HepG2 (cell line): ENCODE results near the gene PRKACG. TPM values are rescaled to one million over a fixed set of nuclear protein-coding genes. Genes with fewer than 3 reads are reported as not detected.

Experiments used
- ATAC-seq: fragments of 200-7000 bp; cut with Tn5 transposase; 3 replicates; pipeline ENCODE4 v1.9.1; 2020; ENCODE audit warnings: mild to moderate bottlenecking, moderate library complexity
- BruUV-seq: library from RNA; stranded (reverse); fragments of 400-500 nt; replicated peaks from 2 replicates; lab custom pipeline; 2021; lab: Mats Ljungman, UMichigan
- CTCF ChIA-PET: fragments of 300-600 bp; formaldehyde crosslinking; extraction: SDS; loops from one replicate; lab custom pipeline; 2021; ENCODE audit warnings: low total read pairs, inconsistent platforms, low intra/inter-chr PET ratio; lab: Yijun Ruan, JAX
- POLR2A ChIA-PET: fragments of 350-600 bp; sonication (Branson Sonifier 250); formaldehyde crosslinking; loops from one replicate; lab custom pipeline; 2020; ENCODE audit warnings: antibody characterized with exemption, inconsistent platforms; lab: Yijun Ruan, JAX
- DNase-seq: peaks from one replicate; pipeline ENCODE4 v3.0.0-alpha.2; 2015; ENCODE audit warnings: low spot score
- FAIRE-seq: peaks from 3 replicates; lab custom pipeline; 2011; peaks lifted over from hg19 to GRCh38; lab: Jason Lieb, UNC
- H2AFZ ChIP-seq: one replicate; pipeline ENCODE4 v1.6.1; 2011; ENCODE audit warnings: low read length, inconsistent platforms
- H3K27ac ChIP-seq: fragments of 300-600 bp; 3 replicates; pipeline ENCODE4 v1.8.0; 2011; ENCODE audit warnings: mixed run types, mild to moderate bottlenecking, mixed read lengths, low read length, inconsistent platforms; ENCODE audit not compliant: insufficient read depth; ENCODE audit errors: extremely low read length
- H3K27me3 ChIP-seq, 2 experiments: fragments of 200-600 bp in 1 of 2; 2 replicates in 1 of 2; 3 replicates in 1 of 2; pipeline versions ENCODE4 v1.6.0 to v1.8.0; 2011; ENCODE audit warnings: low read length in 2 of 2, mild to moderate bottlenecking in 2 of 2, moderate library complexity in 2 of 2, inconsistent platforms in 1 of 2; ENCODE audit not compliant: insufficient read depth in 2 of 2, control insufficient read depth in 1 of 2
- H3K36me3 ChIP-seq, 2 experiments: fragments of 200-600 bp in 1 of 2; replicated peaks in 1 of 2; 2 replicates in 1 of 2; 3 replicates in 1 of 2; pipeline versions ENCODE4 v1.5.1 to v1.8.0; 2011; ENCODE audit warnings: low read length in 2 of 2, inconsistent platforms in 1 of 2; ENCODE audit not compliant: insufficient read depth in 2 of 2, control insufficient read depth in 1 of 2
- H3K4me1 ChIP-seq: 2 replicates; pipeline ENCODE4 v1.5.1; 2012; ENCODE audit warnings: low read length, inconsistent platforms; ENCODE audit not compliant: insufficient read depth
- H3K4me2 ChIP-seq: 2 replicates; pipeline ENCODE4 v1.6.0; 2011; ENCODE audit warnings: low read depth, low read length, inconsistent platforms
- H3K4me3 ChIP-seq, 3 experiments: fragments of 200-600 bp in 1 of 3; sonication (generic), shearing (Covaris generic) in 1 of 3; replicated peaks in 1 of 3; 2 replicates each; pipeline ENCODE4 v1.5.1; 2011 to 2016; ENCODE audit warnings: low read length in 3 of 3, inconsistent platforms in 2 of 3, low read depth in 2 of 3, mild to moderate bottlenecking in 2 of 3, control low read depth in 1 of 3, mixed read lengths in 1 of 3; ENCODE audit not compliant: insufficient read depth in 1 of 3
- H3K79me2 ChIP-seq: one replicate; pipeline ENCODE4 v1.6.1; 2011; ENCODE audit warnings: low read length, inconsistent platforms; ENCODE audit not compliant: insufficient read depth
- H3K9ac ChIP-seq: 2 replicates; pipeline ENCODE4 v1.6.0; 2011; ENCODE audit warnings: mild to moderate bottlenecking, low read depth, low read length, inconsistent platforms; ENCODE audit not compliant: insufficient read depth
- H3K9me3 ChIP-seq: 2 replicates; pipeline ENCODE4 v1.5.1; 2012; ENCODE audit warnings: mild to moderate bottlenecking, low read length
- H4K20me1 ChIP-seq: 2 replicates; pipeline ENCODE4 v1.6.0; 2011; ENCODE audit warnings: inconsistent platforms, mild to moderate bottlenecking, low read length, moderate library complexity; ENCODE audit not compliant: insufficient read depth
- SMAD1 ChIP-seq: sonication (generic); formaldehyde crosslinking; IDR thresholded peaks from 2 replicates; pipeline ENCODE4 v1.4.0; 2020; ENCODE audit warnings: missing genetic modification reagents, low read depth, mild to moderate bottlenecking, borderline replicate concordance
- TBP ChIP-seq: sonication (generic); formaldehyde crosslinking; IDR thresholded peaks from 2 replicates; pipeline ENCODE4 v1.5.0; 2020; ENCODE audit warnings: missing genetic modification reagents
- ZNF318 ChIP-seq: sonication (generic); formaldehyde crosslinking; IDR thresholded peaks from 2 replicates; pipeline ENCODE4 v1.4.0; 2020; ENCODE audit warnings: mild to moderate bottlenecking, missing genetic modification reagents
- ZNF720 ChIP-seq: sonication (generic); formaldehyde crosslinking; IDR thresholded peaks from 2 replicates; pipeline ENCODE4 v1.4.0; 2020; ENCODE audit warnings: missing genetic modification reagents
- WGBS: methylation state at CpG from one replicate; pipeline ENCODE4 v1.1.6; 2017; ENCODE audit warnings: low lambda C conversion rate; 5-methylcytosine and 5-hydroxymethylcytosine counted together
- in situ Hi-C: cut with HindIII; loops from 2 replicates; pipeline ENCODE4 v1.10.0; 2017; ENCODE audit warnings: low pct_unique_long_range_greater_than_20kb; ENCODE audit not compliant: extremely low pct_ligation_motif_present
- intact Hi-C: fragments of 100-400 bp; cut with micrococcal nuclease; formaldehyde crosslinking; loops from one replicate; pipeline ENCODE4 v1.10.0; 2022; ENCODE audit not compliant: unreplicated experiment
- polyA plus RNA-seq, 8 experiments: library from polyadenylated mRNA; depleted of rRNA in 3 of 8; stranded (reverse) in 7 of 8; unstranded in 1 of 8; fragments of >200 nt; fragmentation: Illumina TruSeq in 4 of 8; extraction: Trizol in 4 of 8; gene quantifications; 2 replicates each; pipeline versions ENCODE4 v1.2.1 to v1.2.3, GENCODE V29; 2011 to 2016; ENCODE audit warnings: low read depth in 4 of 8, missing spikeins in 1 of 8, mixed read lengths in 1 of 8; ENCODE audit not compliant: insufficient read depth in 1 of 8
- total RNA-seq, 5 experiments: library from RNA; depleted of rRNA; stranded (reverse); fragments of >200 nt; fragmentation: Illumina TruSeq; extraction: Trizol; gene quantifications; 2 replicates each; pipeline ENCODE4 v1.2.3, GENCODE V29; 2016; ENCODE audit warnings: low read depth in 1 of 5

Gene PRKACG
- total and polyA plus RNA-seq, 2 of the 13 experiments (the other 11 are each of a cell fraction or from before 2014, with no cell fraction given): not detected

DNA sequence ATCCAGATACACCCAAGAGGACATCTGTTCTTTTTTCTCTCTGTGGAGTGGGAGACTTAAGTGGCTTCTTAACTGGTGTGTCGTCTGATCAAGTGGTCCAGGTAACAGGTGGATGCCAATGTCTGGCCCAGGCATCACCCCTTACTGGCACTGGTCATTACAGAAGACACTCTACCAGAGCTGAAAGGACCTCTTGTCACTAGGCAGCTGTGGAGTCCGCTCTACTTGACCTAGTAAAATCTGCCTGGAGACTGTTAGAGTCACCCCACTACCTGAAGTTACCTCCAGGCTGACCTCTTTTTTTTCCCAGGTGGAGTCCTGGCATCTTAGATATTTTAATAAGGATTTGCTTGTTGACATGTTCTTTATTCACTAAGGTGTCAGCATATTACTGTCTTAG, 44.2 kb upstream of the PRKACG start:
- no peak overlapping the region for H3K27ac ChIP-seq
- TF ChIP-seq ZNF720: no peak
- no peak for TF ChIP-seq ZNF318
- TF ChIP-seq TBP: no peak
- TF ChIP-seq SMAD1 (CRISPR knock-in tag): no peak
- TF ChIP-seq, all 625 proteins: peak for 0
- no peak overlapping the region for H3K9ac ChIP-seq
- no peaks in the 10 kb centered on the region for H3K4me1 ChIP-seq
- ChIA-PET CTCF (no interaction called here), POLR2A (no interaction called here)
- FAIRE-seq (no peak), DNase-seq (no peak), ATAC-seq (no peak)
- WGBS: 100% methylated on average over 1 of the region's 2 CpGs
- in situ Hi-C loops (loop anchor here (5.0 kb wide), 1 partner anchor 144 kb away; no protein-coding TSS in a partner anchor), intact Hi-C loops (no loop called here)
- H2AFZ ChIP-seq: no peak overlapping the region
- no peak overlapping the region for H3K4me3 ChIP-seq
- H4K20me1 ChIP-seq: no peaks in the 10 kb centered on the region
- H3K4me2 ChIP-seq: no peak overlapping the region
- H3K79me2 ChIP-seq: peaks cover 4% of the 10 kb centered on the region
- no peaks in the 10 kb centered on the region for H3K27me3 ChIP-seq
- BruUV-seq: no TSS peak
- peaks cover 21 to 60% of the 10 kb centered on the region in 2 experiments for H3K36me3 ChIP-seq
- no peaks in the 10 kb centered on the region for H3K9me3 ChIP-seq
